Measurements from ENCODE around the gene SFXN1.

The SFXN1 gene

GRCh38 chr5:175508896-175509295 lies 30.5 kb downstream of the SFXN1 start:
- Histone ChIP-seq H3K27me3 (ENCODE audit: control insufficient read depth, insufficient read depth, low read length) (no peaks in the 10 kb centered on the region), H3K36me3 (ENCODE audit: control insufficient read depth, low read depth, low read length) (peaks cover 57% of the 10 kb centered on the region), H3K4me1 (ENCODE audit: control insufficient read depth, low read depth, low read length) (no peaks in the 10 kb centered on the region)

DNA sequence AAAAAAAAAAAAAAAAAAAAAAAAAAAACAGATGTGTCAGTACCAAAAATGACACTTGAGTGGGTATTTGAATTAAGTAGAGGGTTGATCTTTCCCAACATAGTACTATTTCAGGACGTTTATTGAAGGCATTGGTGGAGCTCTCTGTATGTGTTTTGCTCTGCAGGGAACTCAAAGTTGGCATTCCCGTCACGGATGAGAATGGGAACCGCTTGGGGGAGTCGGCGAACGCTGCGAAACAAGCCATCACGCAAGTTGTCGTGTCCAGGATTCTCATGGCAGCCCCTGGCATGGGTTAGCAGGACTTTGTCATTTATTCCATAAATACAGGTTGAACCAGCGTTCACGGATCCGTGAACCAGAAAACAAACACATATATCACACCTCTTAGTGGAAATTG lies 34.9 kb downstream of the SFXN1 start:
- Histone ChIP-seq H3K27me3 (ENCODE audit: control insufficient read depth, insufficient read depth, low read length) (no peaks in the 10 kb centered on the region), H3K4me3 (ENCODE audit: low read length) (no peak overlapping the region), H3K9me3 (ENCODE audit: control insufficient read depth, low read depth, low read length) (no peaks in the 10 kb centered on the region), H3K27ac (ENCODE audit: low read length) (no peak overlapping the region), H3K4me1 (ENCODE audit: control insufficient read depth, low read depth, low read length) (no peaks in the 10 kb centered on the region), H3K9ac (ENCODE audit: low read length) (no peak overlapping the region), H3K36me3 (ENCODE audit: control insufficient read depth, low read depth, low read length) (peaks cover 91% of the 10 kb centered on the region)

More at GRCh38 chr5:175508896-175509295, 30.5 kb downstream of the SFXN1 start:
- Histone ChIP-seq H3K27ac (ENCODE audit: low read length) (no peak overlapping the region), H3K4me3 (ENCODE audit: low read length) (no peak overlapping the region), H3K9ac (ENCODE audit: low read length) (no peak overlapping the region), H3K9me3 (ENCODE audit: control insufficient read depth, low read depth, low read length) (no peaks in the 10 kb centered on the region)

DNA sequence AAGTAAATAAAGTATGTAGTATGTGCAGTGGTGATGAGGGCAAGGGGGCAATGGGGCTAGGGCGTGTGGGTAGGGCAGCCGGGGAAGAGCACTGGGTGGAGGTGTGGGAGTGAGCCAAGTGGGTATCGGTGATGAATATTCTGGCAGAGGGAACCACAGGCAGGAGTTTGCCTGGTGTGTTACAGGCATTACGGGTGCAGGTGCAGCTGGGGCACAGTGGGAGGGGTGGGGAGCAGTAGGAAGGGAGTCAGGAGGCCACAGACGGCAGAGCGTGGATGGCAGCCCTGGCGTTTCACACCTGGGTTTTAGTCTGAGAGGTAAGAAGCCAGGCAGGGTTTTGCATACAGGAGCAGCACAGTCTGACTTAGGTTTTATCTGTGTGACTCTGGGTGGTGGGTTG lies 35.4 kb downstream of the SFXN1 start:
- no peak overlapping the region for H3K4me3 ChIP-seq (ENCODE audit: low read length)
- H3K27me3 ChIP-seq (ENCODE audit: control insufficient read depth, insufficient read depth, low read length) = no peaks in the 10 kb centered on the region
- H3K9ac ChIP-seq (ENCODE audit: low read length) = no peak overlapping the region
- H3K4me1 ChIP-seq (ENCODE audit: control insufficient read depth, low read depth, low read length) = no peaks in the 10 kb centered on the region
- no peaks in the 10 kb centered on the region for H3K9me3 ChIP-seq (ENCODE audit: control insufficient read depth, low read depth, low read length)
- no peak overlapping the region for H3K27ac ChIP-seq (ENCODE audit: low read length)
- H3K36me3 ChIP-seq (ENCODE audit: control insufficient read depth, low read depth, low read length) = peaks cover 90% of the 10 kb centered on the region

- H3K4me1 ChIP-seq (ENCODE audit: control insufficient read depth, low read depth, low read length) = no peaks in the 10 kb centered on the region
- H3K4me3 ChIP-seq (ENCODE audit: low read length) = no peak overlapping the region
- peaks cover 78% of the 10 kb centered on the region for H3K36me3 ChIP-seq (ENCODE audit: control insufficient read depth, low read depth, low read length)
- H3K27ac ChIP-seq (ENCODE audit: low read length) = no peak overlapping the region
- H3K27me3 ChIP-seq (ENCODE audit: control insufficient read depth, insufficient read depth, low read length) = no peaks in the 10 kb centered on the region
- no peak overlapping the region for H3K9ac ChIP-seq (ENCODE audit: low read length)
- H3K9me3 ChIP-seq (ENCODE audit: control insufficient read depth, low read depth, low read length) = no peaks in the 10 kb centered on the region
Observed at GRCh38 chr5:175516933-175517823, 38.8 kb downstream of the SFXN1 start.

GRCh38 chr5:175517824-175518450 lies 39.6 kb downstream of the SFXN1 start:
- Histone ChIP-seq H3K4me1 (ENCODE audit: control insufficient read depth, low read depth, low read length) (no peaks in the 10 kb centered on the region), H3K27ac (ENCODE audit: low read length) (no peak overlapping the region), H3K4me3 (ENCODE audit: low read length) (no peak overlapping the region), H3K27me3 (ENCODE audit: control insufficient read depth, insufficient read depth, low read length) (no peaks in the 10 kb centered on the region), H3K36me3 (ENCODE audit: control insufficient read depth, low read depth, low read length) (peaks cover 78% of the 10 kb centered on the region), H3K9ac (ENCODE audit: low read length) (no peak overlapping the region), H3K9me3 (ENCODE audit: control insufficient read depth, low read depth, low read length) (no peaks in the 10 kb centered on the region)

DNA sequence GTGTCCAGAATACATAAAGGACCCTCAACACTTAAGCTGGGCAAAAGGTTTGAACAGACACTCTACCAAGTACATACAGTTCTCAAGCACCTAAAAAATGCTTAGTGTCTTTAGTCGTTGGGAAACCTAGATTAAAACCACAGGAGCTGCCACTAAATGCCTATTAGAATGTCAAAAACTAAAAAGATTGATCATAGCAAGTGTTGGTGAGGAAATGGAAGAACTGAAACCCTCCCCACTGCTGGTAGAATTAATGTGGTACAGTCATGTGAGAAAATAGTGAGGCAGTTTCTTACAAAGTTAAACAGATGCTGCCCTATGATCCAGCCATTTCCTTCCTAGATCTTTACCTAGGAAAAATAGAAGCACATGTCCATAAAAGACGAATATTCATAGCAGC lies 40.6 kb downstream of the SFXN1 start:
- H3K9me3 ChIP-seq (ENCODE audit: control insufficient read depth, low read depth, low read length) = no peaks in the 10 kb centered on the region
- peaks cover 72% of the 10 kb centered on the region for H3K36me3 ChIP-seq (ENCODE audit: control insufficient read depth, low read depth, low read length)
- no peaks in the 10 kb centered on the region for H3K4me1 ChIP-seq (ENCODE audit: control insufficient read depth, low read depth, low read length)
- no peaks in the 10 kb centered on the region for H3K27me3 ChIP-seq (ENCODE audit: control insufficient read depth, insufficient read depth, low read length)
- H3K4me3 ChIP-seq (ENCODE audit: low read length) = no peak overlapping the region
- no peak overlapping the region for H3K27ac ChIP-seq (ENCODE audit: low read length)
- H3K9ac ChIP-seq (ENCODE audit: low read length) = no peak overlapping the region

- Histone ChIP-seq H3K9ac (ENCODE audit: low read length) (no peak overlapping the region), H3K9me3 (ENCODE audit: control insufficient read depth, low read depth, low read length) (no peaks in the 10 kb centered on the region), H3K27ac (ENCODE audit: low read length) (no peak overlapping the region), H3K36me3 (ENCODE audit: control insufficient read depth, low read depth, low read length) (peaks cover 66% of the 10 kb centered on the region), H3K27me3 (ENCODE audit: control insufficient read depth, insufficient read depth, low read length) (no peaks in the 10 kb centered on the region), H3K4me3 (ENCODE audit: low read length) (no peak overlapping the region), H3K4me1 (ENCODE audit: control insufficient read depth, low read depth, low read length) (no peaks in the 10 kb centered on the region)
Observed at GRCh38 chr5:175520321-175520720, 42.0 kb downstream of the SFXN1 start.

- H3K27me3 ChIP-seq (ENCODE audit: control insufficient read depth, insufficient read depth, low read length) = no peaks in the 10 kb centered on the region
- peaks cover 61% of the 10 kb centered on the region for H3K36me3 ChIP-seq (ENCODE audit: control insufficient read depth, low read depth, low read length)
- H3K27ac ChIP-seq (ENCODE audit: low read length) = no peak overlapping the region
- H3K9ac ChIP-seq (ENCODE audit: low read length) = no peak overlapping the region
- no peaks in the 10 kb centered on the region for H3K9me3 ChIP-seq (ENCODE audit: control insufficient read depth, low read depth, low read length)
- no peaks in the 10 kb centered on the region for H3K4me1 ChIP-seq (ENCODE audit: control insufficient read depth, low read depth, low read length)
- no peak overlapping the region for H3K4me3 ChIP-seq (ENCODE audit: low read length)
Observed at GRCh38 chr5:175520873-175521272, 42.5 kb downstream of the SFXN1 start.

DNA sequence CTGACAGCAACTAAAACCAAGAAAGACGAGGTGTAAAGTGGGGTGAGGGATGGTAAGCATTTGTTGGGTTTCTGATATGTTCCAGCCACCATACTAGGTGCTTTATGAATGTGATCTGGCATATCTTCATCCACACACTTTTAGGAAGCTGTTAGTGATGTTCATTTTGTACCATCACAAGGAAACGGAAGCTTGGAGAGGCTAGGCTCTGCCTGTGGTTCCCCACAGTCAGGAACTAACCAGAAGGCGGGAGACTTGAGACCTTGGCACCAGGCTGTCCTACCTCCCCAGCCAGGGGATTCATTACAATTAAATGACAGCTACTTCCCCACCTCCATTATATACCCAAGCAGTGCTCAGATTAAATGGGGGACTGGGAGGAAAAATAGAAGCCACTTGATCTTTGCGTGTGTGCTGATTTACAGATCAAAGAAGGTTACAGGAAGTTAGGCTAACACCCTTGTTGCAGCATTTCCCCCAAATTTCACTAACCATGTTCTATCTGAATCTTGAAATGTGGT lies 43.0 kb downstream of the SFXN1 start:
- no peak overlapping the region for H3K27ac ChIP-seq (ENCODE audit: low read length)
- H3K4me3 ChIP-seq (ENCODE audit: low read length) = no peak overlapping the region
- no peaks in the 10 kb centered on the region for H3K9me3 ChIP-seq (ENCODE audit: control insufficient read depth, low read depth, low read length)
- H3K27me3 ChIP-seq (ENCODE audit: control insufficient read depth, insufficient read depth, low read length) = no peaks in the 10 kb centered on the region
- no peaks in the 10 kb centered on the region for H3K4me1 ChIP-seq (ENCODE audit: control insufficient read depth, low read depth, low read length)
- peaks cover 61% of the 10 kb centered on the region for H3K36me3 ChIP-seq (ENCODE audit: control insufficient read depth, low read depth, low read length)
- H3K9ac ChIP-seq (ENCODE audit: low read length) = no peak overlapping the region

DNA sequence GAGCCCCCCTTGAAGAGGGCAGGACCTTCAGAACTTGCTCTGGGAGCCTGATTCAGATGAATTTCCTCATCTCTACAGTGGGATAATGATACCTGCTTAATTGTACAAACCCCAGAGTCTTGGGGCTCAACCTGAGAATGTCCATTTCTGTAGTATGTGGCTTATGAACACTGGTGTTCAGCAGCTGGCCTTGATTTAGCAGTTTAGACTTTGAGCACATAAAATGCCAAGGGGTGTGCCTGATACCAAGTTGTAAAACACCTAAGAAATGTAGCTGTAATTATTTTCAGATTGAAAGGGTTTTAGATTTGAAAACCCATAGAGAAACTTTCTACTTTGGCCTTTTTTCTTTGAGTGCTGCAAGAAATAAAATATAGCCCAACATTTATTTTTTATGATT lies 44.9 kb downstream of the SFXN1 start:
- Histone ChIP-seq H3K27ac (ENCODE audit: low read length) (no peak overlapping the region), H3K36me3 (ENCODE audit: control insufficient read depth, low read depth, low read length) (peaks cover 60% of the 10 kb centered on the region), H3K9ac (ENCODE audit: low read length) (no peak overlapping the region), H3K4me1 (ENCODE audit: control insufficient read depth, low read depth, low read length) (no peaks in the 10 kb centered on the region), H3K4me3 (ENCODE audit: low read length) (no peak overlapping the region), H3K9me3 (ENCODE audit: control insufficient read depth, low read depth, low read length) (no peaks in the 10 kb centered on the region), H3K27me3 (ENCODE audit: control insufficient read depth, insufficient read depth, low read length) (no peaks in the 10 kb centered on the region)

- no peak overlapping the region for H3K9ac ChIP-seq (ENCODE audit: low read length)
- H3K4me3 ChIP-seq (ENCODE audit: low read length) = no peak overlapping the region
- no peaks in the 10 kb centered on the region for H3K9me3 ChIP-seq (ENCODE audit: control insufficient read depth, low read depth, low read length)
- no peaks in the 10 kb centered on the region for H3K4me1 ChIP-seq (ENCODE audit: control insufficient read depth, low read depth, low read length)
- no peak overlapping the region for H3K27ac ChIP-seq (ENCODE audit: low read length)
- H3K36me3 ChIP-seq (ENCODE audit: control insufficient read depth, low read depth, low read length) = peaks cover 60% of the 10 kb centered on the region
- H3K27me3 ChIP-seq (ENCODE audit: control insufficient read depth, insufficient read depth, low read length) = no peaks in the 10 kb centered on the region
Observed at GRCh38 chr5:175524211-175524610, 45.9 kb downstream of the SFXN1 start.

Measured in iPS-18a (cell line).